GM12875 (cell line): Measurements from ENCODE around the gene GJA4.

Source experiments
- H3K4me3 ChIP-seq: one replicate; pipeline ENCODE4 v1.5.1; 2011; ENCODE audit warnings: low read depth, low read length, control low read depth
- CTCF ChIP-seq: IDR thresholded peaks from 2 replicates; pipeline ENCODE4 v1.5.1; 2011; ENCODE audit warnings: low read depth, mild to moderate bottlenecking, control low read depth, inconsistent platforms, low read length, moderate library complexity, borderline replicate concordance; ENCODE audit not compliant: insufficient read depth

GJA4 gene

GRCh38 chr1:34825455-34826091, 32.8 kb downstream of the GJA4 start:
- no peak overlapping the region for H3K4me3 ChIP-seq
- TF ChIP-seq CTCF: no peak

GRCh38 chr1:34827341-34827941, 34.6 kb downstream of the GJA4 start:
- no peak for TF ChIP-seq CTCF
- no peak overlapping the region for H3K4me3 ChIP-seq

- no peak for TF ChIP-seq CTCF
These were observed 35.8 kb downstream of the GJA4 start for GRCh38 chr1:34828611-34829010.

GRCh38 chr1:34829250-34829649, 36.5 kb downstream of the GJA4 start:
- H3K4me3 ChIP-seq: no peak overlapping the region
- TF ChIP-seq CTCF: no peak

More at GRCh38 chr1:34828611-34829010, 35.8 kb downstream of the GJA4 start:
- H3K4me3 ChIP-seq: no peak overlapping the region

- H3K4me3 ChIP-seq: no peak overlapping the region
- no peak for TF ChIP-seq CTCF
These were observed 39.0 kb downstream of the GJA4 start for GRCh38 chr1:34831721-34832246.

- no peak overlapping the region for H3K4me3 ChIP-seq
- TF ChIP-seq CTCF: no peak
These were observed 40.9 kb downstream of the GJA4 start for GRCh38 chr1:34833711-34834110.
